ENCODE measurements around the gene RANBP10.

Gene RANBP10

GRCh38 chr16:67825906-67826305, 19.5 kb upstream of the RANBP10 start:
- no peak for DNase-seq

GRCh38 chr16:67825119-67825518, 18.8 kb upstream of the RANBP10 start:
- no peak for DNase-seq

GRCh38 chr16:67822511-67822910, 16.2 kb upstream of the RANBP10 start:
- no peak for DNase-seq

- no peak for DNase-seq
Measured at GRCh38 chr16:67820608-67821259, 14.4 kb upstream of the RANBP10 start.

GRCh38 chr16:67814567-67814966, 8.2 kb upstream of the RANBP10 start:
- no peak for DNase-seq

GRCh38 chr16:67811899-67812298, 5.5 kb upstream of the RANBP10 start:
- no peak for DNase-seq

GRCh38 chr16:67807148-67807682, 855 bp upstream of the RANBP10 start:
- DNase-seq: no peak

GRCh38 chr16:67805718-67806427, 487 bp downstream of the RANBP10 start:
- no peak for DNase-seq

GRCh38 chr16:67804853-67805542, 1.4 kb downstream of the RANBP10 start:
- DNase-seq: no peak

GRCh38 chr16:67803894-67804293, 2.5 kb downstream of the RANBP10 start:
- DNase-seq: no peak

- DNase-seq: no peak
Measured at GRCh38 chr16:67801883-67802282, 4.5 kb downstream of the RANBP10 start.

- DNase-seq: no peak
Measured at GRCh38 chr16:67801241-67801640, 5.1 kb downstream of the RANBP10 start.

- no peak for DNase-seq
Measured at GRCh38 chr16:67800338-67800926, 5.9 kb downstream of the RANBP10 start.

GRCh38 chr16:67796099-67796718, 10.2 kb downstream of the RANBP10 start:
- no peak for DNase-seq

- DNase-seq: no peak
Measured at GRCh38 chr16:67790071-67790470, 16.3 kb downstream of the RANBP10 start.

- no peak for DNase-seq
Measured at GRCh38 chr16:67786491-67786890, 19.9 kb downstream of the RANBP10 start.

GRCh38 chr16:67783353-67783725, 23.0 kb downstream of the RANBP10 start:
- no peak for DNase-seq

- DNase-seq: no peak
Measured at GRCh38 chr16:67782567-67783352, 23.6 kb downstream of the RANBP10 start.

- no peak for DNase-seq
Measured at GRCh38 chr16:67781565-67781921, 24.8 kb downstream of the RANBP10 start.

GRCh38 chr16:67780847-67781564, 25.4 kb downstream of the RANBP10 start:
- no peak for DNase-seq

GRCh38 chr16:67779256-67780014, 26.9 kb downstream of the RANBP10 start:
- DNase-seq: no peak
